Measurements from ENCODE around the gene ABLIM3. TPM values are rescaled to one million over a fixed set of nuclear protein-coding genes. Genes with fewer than 3 reads are reported as not detected.

Gene ABLIM3
- total RNA-seq, 1 donor = 4.4 TPM

DNA sequence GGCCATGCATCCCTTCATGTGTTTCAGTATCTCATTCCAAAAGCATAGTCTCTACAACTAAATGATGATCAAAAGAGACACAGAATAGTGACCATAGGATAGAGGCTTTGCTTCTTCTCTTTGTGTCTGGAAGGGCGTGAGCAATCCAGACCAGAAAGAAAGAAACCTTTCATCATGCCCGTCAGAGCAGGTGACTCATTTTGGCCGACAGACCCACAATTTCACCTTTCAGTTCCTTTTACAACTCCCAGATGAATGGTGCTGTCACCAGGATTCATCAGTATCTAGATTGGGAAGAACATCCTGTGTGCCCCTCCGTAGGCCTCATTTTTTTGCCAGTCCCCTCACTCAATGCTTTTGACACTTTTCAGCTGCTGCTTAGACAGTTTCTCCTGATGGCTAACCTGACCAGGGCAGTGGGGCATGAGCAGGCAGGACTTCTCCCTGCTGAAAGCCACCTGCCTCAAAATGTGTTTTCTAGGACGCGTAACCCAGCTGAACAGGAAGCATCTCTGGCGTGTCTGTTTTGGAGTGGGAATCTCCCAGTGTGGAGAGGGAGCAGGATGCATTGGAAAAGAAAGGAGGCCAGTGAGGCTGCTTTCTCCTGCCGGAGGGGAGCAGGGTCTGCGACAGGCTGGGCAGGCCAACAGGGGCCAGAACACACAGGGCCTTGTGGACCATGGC, 21.2 kb downstream of the ABLIM3 start:
- no peak overlapping the region for H3K4me3 ChIP-seq (ENCODE audit: low read length)
- no peaks in the 10 kb centered on the region for H3K4me1 ChIP-seq (ENCODE audit: insufficient read depth, low read length)
- no peaks in the 10 kb centered on the region for H3K27me3 ChIP-seq (ENCODE audit: insufficient read depth, low read length)

DNA sequence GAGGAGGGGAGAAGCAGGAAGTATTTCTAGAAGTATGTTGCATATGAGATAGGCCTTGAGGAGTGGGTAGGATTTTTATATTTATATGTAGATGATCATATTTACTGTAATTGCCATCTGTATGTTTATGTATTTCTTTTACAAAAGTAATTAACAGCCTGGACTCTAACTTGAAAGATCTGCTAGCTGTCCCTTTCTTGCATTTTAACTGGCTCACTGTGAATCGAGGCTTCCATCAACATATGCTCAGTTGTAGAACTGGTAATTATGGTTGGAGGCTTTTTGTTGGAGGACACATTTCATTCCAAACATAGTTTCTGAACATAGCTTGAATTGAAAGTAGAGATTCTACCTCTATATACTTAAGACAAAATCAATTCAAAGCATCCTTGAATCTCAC, 23.4 kb downstream of the ABLIM3 start:
- Histone ChIP-seq H3K9me3 (ENCODE audit: low read depth, low read length) (no peaks in the 10 kb centered on the region), H3K4me1 (ENCODE audit: insufficient read depth, low read length) (no peaks in the 10 kb centered on the region), H3K27me3 (ENCODE audit: insufficient read depth, low read length) (no peaks in the 10 kb centered on the region), H3K4me3 (ENCODE audit: low read length) (no peak overlapping the region)

More for the DNA sequence above, 21.2 kb downstream of the ABLIM3 start:
- no peaks in the 10 kb centered on the region for H3K9me3 ChIP-seq (ENCODE audit: low read depth, low read length)

DNA sequence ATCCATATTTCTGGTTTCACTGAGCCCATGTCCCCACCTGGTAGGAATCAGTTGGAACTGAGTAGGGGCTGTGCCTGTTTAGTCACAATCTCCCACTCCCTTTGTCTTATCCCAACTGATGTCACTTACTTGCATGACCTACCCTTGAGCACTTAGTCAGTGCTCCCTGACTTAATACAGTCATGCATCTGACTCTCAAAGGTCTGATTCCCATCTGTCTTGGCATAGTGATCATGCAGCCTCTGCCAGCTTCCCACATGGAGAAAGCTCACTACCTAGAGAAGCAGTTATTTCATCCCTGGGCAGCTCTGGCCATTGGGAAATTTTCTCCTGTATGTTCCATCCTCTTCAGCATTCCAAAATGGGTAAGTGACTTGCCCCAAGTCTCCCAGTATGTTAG, 24.8 kb downstream of the ABLIM3 start:
- Histone ChIP-seq H3K4me1 (ENCODE audit: insufficient read depth, low read length) (no peaks in the 10 kb centered on the region), H3K4me3 (ENCODE audit: low read length) (no peak overlapping the region), H3K9me3 (ENCODE audit: low read depth, low read length) (no peaks in the 10 kb centered on the region), H3K27me3 (ENCODE audit: insufficient read depth, low read length) (no peaks in the 10 kb centered on the region)

DNA sequence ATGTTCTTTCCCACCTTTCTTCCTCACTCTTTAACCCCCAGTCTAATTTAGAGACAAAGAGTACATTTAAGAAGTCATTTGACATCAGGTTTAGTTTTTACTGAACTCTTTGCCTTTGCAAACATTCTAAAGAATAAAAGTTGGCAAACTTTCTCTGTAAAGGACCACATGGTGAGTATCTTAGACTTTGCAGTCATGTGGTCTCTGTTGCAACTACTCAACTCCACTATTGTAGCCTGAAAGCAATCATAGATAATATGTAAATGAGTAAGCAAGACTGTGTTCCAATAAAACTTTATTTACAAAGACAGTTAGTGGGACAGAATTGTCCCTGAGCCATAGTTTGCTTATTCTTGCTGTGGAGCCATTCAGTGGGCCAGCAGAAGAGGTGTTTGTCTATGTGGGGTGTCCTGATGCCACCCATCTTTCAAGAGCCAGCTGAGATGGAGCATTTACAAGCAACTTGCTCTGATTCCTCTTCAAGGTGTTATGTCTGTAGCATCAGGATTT, 25.4 kb downstream of the ABLIM3 start:
- no peaks in the 10 kb centered on the region for H3K4me1 ChIP-seq (ENCODE audit: insufficient read depth, low read length)
- no peaks in the 10 kb centered on the region for H3K9me3 ChIP-seq (ENCODE audit: low read depth, low read length)
- H3K4me3 ChIP-seq (ENCODE audit: low read length) = no peak overlapping the region
- no peaks in the 10 kb centered on the region for H3K27me3 ChIP-seq (ENCODE audit: insufficient read depth, low read length)

- H3K9me3 ChIP-seq (ENCODE audit: low read depth, low read length) = no peaks in the 10 kb centered on the region
- no peak overlapping the region for H3K4me3 ChIP-seq (ENCODE audit: low read length)
- H3K27me3 ChIP-seq (ENCODE audit: insufficient read depth, low read length) = no peaks in the 10 kb centered on the region
- no peaks in the 10 kb centered on the region for H3K4me1 ChIP-seq (ENCODE audit: insufficient read depth, low read length)
Observed at GRCh38 chr5:149168276-149168906, 27.1 kb downstream of the ABLIM3 start.

- Histone ChIP-seq H3K27me3 (ENCODE audit: insufficient read depth, low read length) (no peaks in the 10 kb centered on the region), H3K4me3 (ENCODE audit: low read length) (no peak overlapping the region), H3K4me1 (ENCODE audit: insufficient read depth, low read length) (no peaks in the 10 kb centered on the region), H3K9me3 (ENCODE audit: low read depth, low read length) (no peaks in the 10 kb centered on the region)
Observed at GRCh38 chr5:149170299-149170698, 29.0 kb downstream of the ABLIM3 start.

DNA sequence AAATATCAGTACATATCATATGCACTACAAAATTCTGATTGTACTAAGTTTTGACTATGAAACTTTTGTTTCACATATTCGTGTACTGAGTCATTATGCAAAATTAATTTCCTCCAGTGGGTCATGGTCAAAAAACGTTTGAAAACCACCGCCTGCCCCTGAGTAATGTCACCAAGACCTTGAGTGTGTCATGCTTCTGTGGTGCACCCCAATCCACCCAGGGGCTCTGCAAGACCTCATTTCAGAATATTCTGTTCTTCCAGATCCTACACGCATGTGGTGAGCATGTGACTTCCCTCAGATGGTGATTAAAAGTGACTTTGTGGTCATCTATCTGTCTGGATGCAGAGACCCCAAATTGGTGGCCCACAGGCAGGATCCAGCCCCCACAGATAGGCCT, 31.0 kb downstream of the ABLIM3 start:
- Histone ChIP-seq H3K27me3 (ENCODE audit: insufficient read depth, low read length) (no peaks in the 10 kb centered on the region), H3K4me1 (ENCODE audit: insufficient read depth, low read length) (no peaks in the 10 kb centered on the region), H3K4me3 (ENCODE audit: low read length) (no peak overlapping the region), H3K9me3 (ENCODE audit: low read depth, low read length) (no peaks in the 10 kb centered on the region)

DNA sequence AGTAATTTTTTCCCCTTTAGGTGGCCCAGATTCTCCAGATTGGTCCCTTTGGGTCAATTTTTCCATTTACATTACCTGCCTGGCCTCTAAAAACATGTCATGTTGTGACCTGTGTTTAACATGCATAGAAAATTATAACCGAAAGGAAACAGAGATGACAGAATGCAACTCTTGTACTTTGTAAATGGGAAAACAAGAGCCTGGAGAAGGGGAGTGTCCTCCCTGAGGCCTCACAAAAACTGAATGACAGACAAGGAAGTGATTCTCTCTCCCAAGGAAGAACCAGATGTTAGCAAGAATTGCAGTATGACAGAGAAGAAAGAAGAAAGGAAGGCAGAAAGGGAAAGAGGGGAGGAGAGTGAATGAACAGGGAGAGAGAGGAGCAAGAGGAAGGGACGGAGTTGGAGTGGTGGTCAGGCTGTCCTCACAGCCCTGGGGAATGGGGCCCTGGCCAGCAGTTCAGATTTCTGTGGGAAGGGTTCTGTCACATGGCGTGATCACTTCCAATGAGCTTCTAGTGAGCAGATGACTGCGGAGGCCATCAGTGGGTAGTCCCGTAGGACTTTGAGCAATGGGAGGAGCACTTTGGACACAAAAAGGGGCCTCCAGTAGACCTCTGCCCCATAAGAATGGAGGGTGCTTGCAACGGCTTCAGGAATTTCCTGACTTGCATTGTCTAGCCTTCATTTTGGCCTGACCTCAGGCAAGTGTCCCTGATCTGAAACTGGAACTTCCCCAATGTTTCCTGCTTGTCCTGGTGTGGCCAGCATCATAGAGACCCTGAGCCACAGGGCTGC, 31.6 kb downstream of the ABLIM3 start:
- no peaks in the 10 kb centered on the region for H3K9me3 ChIP-seq (ENCODE audit: low read depth, low read length)
- no peak overlapping the region for H3K4me3 ChIP-seq (ENCODE audit: low read length)
- no peaks in the 10 kb centered on the region for H3K4me1 ChIP-seq (ENCODE audit: insufficient read depth, low read length)
- no peaks in the 10 kb centered on the region for H3K27me3 ChIP-seq (ENCODE audit: insufficient read depth, low read length)

DNA sequence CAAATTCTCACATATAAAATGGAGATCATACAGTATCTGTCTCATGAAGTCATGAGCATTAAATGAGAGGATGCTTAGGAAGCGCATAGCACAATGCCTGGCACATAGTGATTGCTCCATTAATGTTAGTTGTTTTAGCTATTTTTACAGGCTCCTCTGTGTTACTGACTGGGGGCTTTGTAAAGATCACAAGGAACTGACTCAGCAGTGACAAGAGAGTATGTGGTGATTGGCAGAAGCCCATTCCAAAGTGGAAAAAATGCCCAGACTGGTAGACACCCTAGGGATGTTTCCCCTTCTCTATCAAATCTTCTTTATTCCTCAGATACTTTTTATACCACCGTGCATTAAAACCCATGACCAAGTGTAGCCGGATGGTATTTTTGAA, 33.5 kb downstream of the ABLIM3 start:
- Histone ChIP-seq H3K27me3 (ENCODE audit: insufficient read depth, low read length) (peaks cover 7% of the 10 kb centered on the region), H3K4me3 (ENCODE audit: low read length) (no peak overlapping the region), H3K4me1 (ENCODE audit: insufficient read depth, low read length) (no peaks in the 10 kb centered on the region), H3K9me3 (ENCODE audit: low read depth, low read length) (no peaks in the 10 kb centered on the region)

- no peaks in the 10 kb centered on the region for H3K9me3 ChIP-seq (ENCODE audit: low read depth, low read length)
- no peak overlapping the region for H3K4me3 ChIP-seq (ENCODE audit: low read length)
- peaks cover 11% of the 10 kb centered on the region for H3K27me3 ChIP-seq (ENCODE audit: insufficient read depth, low read length)
- no peaks in the 10 kb centered on the region for H3K4me1 ChIP-seq (ENCODE audit: insufficient read depth, low read length)
Observed at GRCh38 chr5:149175346-149176105, 34.2 kb downstream of the ABLIM3 start.

DNA sequence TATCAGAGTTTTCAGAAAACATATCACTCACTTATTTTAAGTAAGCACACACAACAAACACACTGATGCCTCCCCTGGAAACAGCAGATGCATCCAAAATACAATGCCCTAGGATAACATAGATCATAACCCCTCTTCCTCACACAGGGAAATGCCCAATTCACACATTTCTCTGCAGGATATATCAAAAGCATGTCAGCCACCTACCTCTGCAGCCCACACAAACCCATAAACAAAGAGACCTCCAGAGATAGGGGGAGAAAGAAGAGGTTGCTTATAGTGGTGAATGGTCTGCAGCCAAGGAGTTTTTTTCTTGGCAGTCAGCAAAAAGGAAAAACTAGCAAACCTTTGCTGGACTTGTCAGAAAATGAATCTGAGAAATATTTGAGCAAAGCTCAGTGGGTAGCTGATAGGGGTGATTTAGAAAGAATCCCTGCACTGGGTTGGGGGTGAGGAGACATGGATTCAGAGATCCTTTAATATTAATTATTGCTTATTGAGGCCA, 36.1 kb downstream of the ABLIM3 start:
- Histone ChIP-seq H3K4me3 (ENCODE audit: low read length) (no peak overlapping the region), H3K4me1 (ENCODE audit: insufficient read depth, low read length) (no peaks in the 10 kb centered on the region), H3K27me3 (ENCODE audit: insufficient read depth, low read length) (peaks cover 13% of the 10 kb centered on the region), H3K9me3 (ENCODE audit: low read depth, low read length) (no peaks in the 10 kb centered on the region)

DNA sequence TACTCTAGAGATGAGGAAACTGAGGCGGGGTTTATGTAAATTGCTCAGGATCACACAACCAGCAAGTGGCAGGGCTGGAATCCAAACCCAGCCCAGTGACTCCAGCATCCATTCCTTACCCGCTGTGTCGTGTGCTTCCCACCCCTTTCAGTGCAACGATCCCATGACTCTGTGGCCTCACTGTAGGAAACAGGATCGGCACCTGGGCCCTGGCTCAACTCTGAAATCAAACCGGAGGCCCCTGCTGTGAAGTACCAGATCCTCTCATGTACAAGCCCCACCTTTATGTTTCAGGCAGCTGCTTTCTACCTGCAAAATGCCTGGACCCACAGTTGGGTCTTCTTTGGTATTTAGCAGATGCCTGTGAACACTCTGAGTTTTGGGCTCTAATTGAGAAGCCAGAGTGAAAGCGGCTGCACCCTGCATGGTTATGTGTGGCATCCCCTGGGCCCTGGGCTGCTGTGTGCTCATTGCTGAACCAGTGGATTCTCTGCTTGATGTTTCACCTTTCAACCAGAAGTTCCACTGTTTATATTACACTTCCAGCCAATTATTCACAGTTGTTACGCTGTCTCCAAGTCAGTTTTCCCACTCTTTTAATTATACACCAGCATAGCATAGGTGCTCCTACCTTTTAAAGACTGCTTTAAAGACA, 36.7 kb downstream of the ABLIM3 start:
- no peaks in the 10 kb centered on the region for H3K4me1 ChIP-seq (ENCODE audit: insufficient read depth, low read length)
- H3K27me3 ChIP-seq (ENCODE audit: insufficient read depth, low read length) = peaks cover 13% of the 10 kb centered on the region
- no peak overlapping the region for H3K4me3 ChIP-seq (ENCODE audit: low read length)
- H3K9me3 ChIP-seq (ENCODE audit: low read depth, low read length) = no peaks in the 10 kb centered on the region

- no peaks in the 10 kb centered on the region for H3K9me3 ChIP-seq (ENCODE audit: low read depth, low read length)
- H3K4me3 ChIP-seq (ENCODE audit: low read length) = no peak overlapping the region
- H3K27me3 ChIP-seq (ENCODE audit: insufficient read depth, low read length) = peaks cover 13% of the 10 kb centered on the region
- H3K4me1 ChIP-seq (ENCODE audit: insufficient read depth, low read length) = no peaks in the 10 kb centered on the region
Observed at GRCh38 chr5:149181732-149182131, 40.4 kb downstream of the ABLIM3 start.

DNA sequence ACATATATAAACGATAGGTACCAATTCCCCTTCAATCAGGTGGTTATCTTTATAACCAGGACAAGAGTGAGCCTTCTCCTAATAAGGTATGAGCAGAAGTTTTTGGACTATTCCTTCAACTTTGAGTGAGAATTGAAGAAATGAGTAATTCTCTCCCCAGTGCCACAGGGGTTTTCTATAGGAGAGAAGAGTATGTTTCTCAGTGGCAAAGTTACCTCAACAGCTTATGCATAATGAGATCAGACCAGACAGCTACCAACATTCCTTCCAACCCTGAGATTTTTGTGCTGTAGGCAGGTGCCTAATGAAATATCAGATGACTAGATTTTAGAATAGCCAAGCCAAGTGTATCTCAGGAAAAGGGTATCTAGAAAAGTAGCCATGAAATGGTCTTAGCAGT, 40.9 kb downstream of the ABLIM3 start:
- Histone ChIP-seq H3K27me3 (ENCODE audit: insufficient read depth, low read length) (peaks cover 16% of the 10 kb centered on the region), H3K4me1 (ENCODE audit: insufficient read depth, low read length) (no peaks in the 10 kb centered on the region), H3K4me3 (ENCODE audit: low read length) (no peak overlapping the region), H3K9me3 (ENCODE audit: low read depth, low read length) (no peaks in the 10 kb centered on the region)
